IPS-18c (cell line): ENCODE results near the gene TRPT1.
A peak's percentile ranks its signal among the peaks of the same experiment; 100 is the strongest.
"Not testable (repeated sequence)": the region's sequence is repeated elsewhere in the genome, so short reads cannot be mapped to it uniquely, and the experiment has no call there.

ENCODE experiments used
- H3K4me3 ChIP-seq: 2 replicates; pipeline ENCODE4 v1.7.0; 2013; ENCODE audit warnings: low read depth, mild to moderate bottlenecking, low read length, moderate library complexity; ENCODE audit not compliant: insufficient read depth
- H3K9me3 ChIP-seq: one replicate; pipeline ENCODE4 v1.6.1; 2013; ENCODE audit warnings: mild to moderate bottlenecking, low read length, moderate library complexity; ENCODE audit not compliant: control insufficient read depth, insufficient read depth

TRPT1 gene

DNA sequence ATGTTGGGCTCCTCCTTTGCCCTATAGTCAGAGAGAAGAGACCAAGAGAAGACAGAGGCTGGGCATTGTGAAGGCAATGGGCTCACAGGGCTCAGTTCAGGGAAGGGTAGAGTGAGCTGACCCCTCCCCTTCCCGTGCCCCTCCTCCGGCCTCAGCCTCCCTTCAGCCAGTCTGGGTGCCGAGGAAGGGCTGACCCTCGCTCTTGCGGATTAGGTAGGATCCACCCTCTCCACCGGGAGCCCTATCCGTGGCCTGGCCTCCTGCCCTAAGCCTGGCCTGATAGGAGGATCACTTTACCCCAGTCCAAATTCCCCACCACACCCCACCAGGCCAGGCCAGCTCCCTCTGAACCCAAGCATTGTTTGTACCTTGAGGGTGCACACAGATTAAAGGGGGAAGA lies 22.6 kb upstream of the TRPT1 start:
- no peaks in the 10 kb centered on the region for H3K9me3 ChIP-seq
- H3K4me3 ChIP-seq: peak overlapping the region; percentile 2; the same call in 1 of the 2 replicates

GRCh38 chr11:64247729-64248531 lies 21.9 kb upstream of the TRPT1 start:
- Histone ChIP-seq H3K9me3 (no peaks in the 10 kb centered on the region), H3K4me3 (peak overlapping the region; percentile 91)

DNA sequence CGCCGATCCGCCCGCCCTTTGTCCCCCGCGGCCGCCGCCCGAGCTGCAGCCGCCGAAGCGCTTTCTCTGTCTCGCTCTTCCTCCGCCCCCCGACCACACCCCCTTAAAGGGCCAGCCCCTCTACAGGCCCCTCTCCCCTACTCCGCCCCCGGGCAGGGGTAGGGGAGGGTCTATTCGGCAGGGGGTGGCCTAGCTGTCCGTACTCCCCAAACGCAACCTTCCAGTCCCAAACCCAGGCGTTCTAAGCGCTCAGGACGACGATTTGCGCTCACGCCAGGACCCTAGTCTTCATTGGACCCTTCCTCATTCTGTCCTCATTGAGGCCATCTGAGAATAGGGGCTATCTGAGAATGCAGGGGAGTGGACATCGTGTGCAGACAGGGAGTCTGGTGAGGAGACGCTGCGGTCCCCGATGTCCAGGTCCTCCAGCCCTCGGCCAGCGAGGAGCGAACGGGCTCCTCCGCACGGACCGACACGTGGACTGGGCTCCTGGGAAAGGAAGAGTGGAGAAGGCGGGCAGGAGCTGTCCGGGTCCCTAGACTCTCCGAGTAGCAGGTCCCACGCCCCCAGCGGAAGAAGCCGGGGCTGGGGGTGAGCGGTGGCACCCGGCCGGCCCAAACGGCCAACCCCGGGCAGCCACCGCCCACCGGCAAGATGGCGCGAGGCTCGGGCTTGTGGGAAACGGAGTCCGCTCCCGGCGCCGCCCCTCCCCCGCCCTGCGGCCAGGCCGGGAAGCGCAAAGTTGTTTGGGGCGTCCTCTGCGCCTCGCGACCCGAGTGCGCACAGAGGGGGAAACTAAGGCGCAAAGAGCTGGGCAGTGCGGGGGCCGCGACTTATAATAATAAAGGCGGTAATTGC lies 21.1 kb upstream of the TRPT1 start, which contains the start of gene PPP1R14B:
Gene PPP1R14B, minus strand, starts transcription at position 73 of the 858 bp plus-strand sequence. CDS start 270 bp downstream, outside the sequence.
- no peaks in the 10 kb centered on the region for H3K9me3 ChIP-seq
- peak within 1 kb of the TSS; percentile 95 for H3K4me3 ChIP-seq

DNA sequence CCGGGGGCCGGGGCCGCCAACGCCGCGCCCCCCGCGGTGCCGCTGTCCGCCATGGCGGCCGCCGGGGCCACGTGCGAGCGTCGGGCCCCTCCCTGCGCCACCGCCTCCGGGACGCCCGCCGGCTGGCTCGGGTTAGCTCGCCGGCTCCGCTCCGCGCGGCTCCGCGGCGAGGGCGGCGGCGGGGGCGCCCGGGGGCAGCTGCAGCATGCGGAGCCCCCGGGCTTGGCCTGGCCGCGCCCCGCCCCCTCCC lies 20.6 kb upstream of the TRPT1 start:
- H3K9me3 ChIP-seq: not testable (repeated sequence)
- H3K4me3 ChIP-seq: peak overlapping the region; percentile 95; the same call in 1 of the 2 replicates

DNA sequence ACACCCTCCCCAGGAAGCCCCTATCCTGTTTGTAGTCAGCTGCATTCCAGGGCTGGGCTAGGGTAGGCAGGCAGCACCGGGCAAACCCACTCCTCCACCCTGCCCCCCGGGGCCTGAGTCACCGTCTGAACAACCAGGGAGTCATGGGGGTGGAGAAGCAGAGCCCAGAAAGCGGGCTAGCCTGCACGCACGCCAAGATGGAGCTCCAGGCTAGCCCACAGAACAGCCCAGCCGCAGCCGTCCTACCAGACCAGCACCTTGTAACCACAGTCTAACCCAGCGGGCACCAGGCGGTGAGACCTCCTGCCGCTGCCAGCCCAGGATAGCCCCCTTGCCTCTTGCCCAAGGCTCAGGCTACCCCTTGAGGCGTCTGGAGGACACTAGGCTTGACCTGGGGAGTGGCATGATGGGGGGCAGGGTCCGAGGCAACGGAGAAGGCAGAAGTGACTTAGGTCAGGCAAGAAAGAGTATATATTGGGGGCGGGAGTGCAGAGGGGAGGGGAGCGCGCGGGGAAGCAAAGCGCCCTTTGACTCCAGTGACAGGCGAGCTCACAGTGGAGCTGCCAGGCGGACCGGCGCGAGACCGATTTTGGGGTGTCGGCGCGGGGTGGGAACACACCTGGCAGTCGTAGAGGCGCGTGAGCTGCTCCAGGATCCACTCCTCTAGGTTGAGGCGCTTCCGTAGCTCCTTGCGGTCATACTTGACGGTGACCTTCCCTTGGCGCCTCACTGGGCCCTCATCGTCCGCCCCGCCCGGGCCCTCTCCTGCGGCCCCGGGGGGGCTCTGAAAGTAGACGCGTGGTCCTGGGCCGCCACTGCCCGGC lies 20.0 kb upstream of the TRPT1 start:
- Histone ChIP-seq H3K9me3 (no peaks in the 10 kb centered on the region), H3K4me3 (peak overlapping the region; percentile 95)

DNA sequence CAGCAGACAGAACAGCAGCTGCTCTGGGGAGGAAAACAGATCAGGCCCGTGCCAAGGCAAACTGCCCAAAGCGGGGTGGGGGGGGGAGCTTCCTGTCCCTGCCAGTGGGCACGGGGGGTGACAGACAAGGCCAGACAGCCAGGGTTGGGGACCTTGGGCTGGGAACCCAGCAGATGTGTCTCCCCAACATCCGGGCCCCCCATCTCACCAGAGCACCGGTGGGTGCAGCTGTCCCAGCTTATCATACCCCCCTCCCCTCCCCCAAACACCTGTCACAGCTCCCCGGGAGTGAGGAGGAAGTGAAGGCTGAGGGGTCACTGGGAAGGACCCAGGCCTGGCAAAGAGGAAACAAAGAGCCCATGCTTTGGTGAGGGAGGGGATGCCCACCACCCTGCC lies 19.4 kb upstream of the TRPT1 start:
- H3K9me3 ChIP-seq: no peaks in the 10 kb centered on the region
- peak overlapping the region; percentile 95 for H3K4me3 ChIP-seq

DNA sequence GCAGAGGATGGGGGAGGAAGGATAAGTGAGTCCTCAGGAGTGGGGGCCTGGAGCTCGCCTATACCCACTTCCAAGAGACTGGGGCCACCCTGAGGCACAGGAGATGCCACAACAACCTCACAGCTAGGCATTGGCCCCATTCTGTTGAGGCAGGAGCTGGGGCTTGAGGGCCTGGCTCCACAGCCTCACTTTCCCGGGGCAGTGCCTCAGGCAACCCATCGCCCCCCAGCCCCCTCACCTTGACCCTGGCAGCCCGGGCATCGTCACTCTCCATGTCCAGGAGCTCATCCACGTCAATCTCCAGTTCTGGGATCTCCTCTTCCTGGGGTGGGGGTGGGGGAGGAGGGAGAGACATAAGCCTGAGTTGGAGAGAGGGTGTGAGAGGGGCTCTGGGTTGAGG lies 19.0 kb upstream of the TRPT1 start:
- Histone ChIP-seq H3K9me3 (no peaks in the 10 kb centered on the region), H3K4me3 (peak overlapping the region; percentile 95)

DNA sequence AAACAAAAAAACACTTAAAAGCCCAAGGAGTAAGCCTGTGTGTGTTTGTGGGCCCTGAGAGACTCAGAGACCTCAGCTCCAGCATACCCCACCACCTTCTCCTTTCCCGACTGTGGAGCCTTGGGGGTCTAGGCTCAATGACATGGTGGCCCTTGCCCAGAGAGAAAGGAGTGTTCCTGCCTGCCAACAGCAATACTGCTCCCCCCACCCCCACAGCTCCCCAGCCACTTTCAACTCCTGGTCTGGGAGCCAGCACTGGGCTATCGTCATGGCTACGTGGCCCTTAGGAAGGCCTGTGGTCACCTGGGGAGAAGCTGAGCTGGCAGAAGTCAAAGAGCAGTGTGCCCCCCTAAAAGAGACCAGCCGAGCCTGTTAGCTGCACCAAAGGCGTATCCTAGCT lies 18.1 kb upstream of the TRPT1 start:
- Histone ChIP-seq H3K4me3 (peak overlapping the region; percentile 6; the same call in 1 of the 2 replicates), H3K9me3 (no peaks in the 10 kb centered on the region)

- Histone ChIP-seq H3K4me3 (no peak overlapping the region), H3K9me3 (no peaks in the 10 kb centered on the region)
Measured at GRCh38 chr11:64243236-64243854, 17.4 kb upstream of the TRPT1 start.

DNA sequence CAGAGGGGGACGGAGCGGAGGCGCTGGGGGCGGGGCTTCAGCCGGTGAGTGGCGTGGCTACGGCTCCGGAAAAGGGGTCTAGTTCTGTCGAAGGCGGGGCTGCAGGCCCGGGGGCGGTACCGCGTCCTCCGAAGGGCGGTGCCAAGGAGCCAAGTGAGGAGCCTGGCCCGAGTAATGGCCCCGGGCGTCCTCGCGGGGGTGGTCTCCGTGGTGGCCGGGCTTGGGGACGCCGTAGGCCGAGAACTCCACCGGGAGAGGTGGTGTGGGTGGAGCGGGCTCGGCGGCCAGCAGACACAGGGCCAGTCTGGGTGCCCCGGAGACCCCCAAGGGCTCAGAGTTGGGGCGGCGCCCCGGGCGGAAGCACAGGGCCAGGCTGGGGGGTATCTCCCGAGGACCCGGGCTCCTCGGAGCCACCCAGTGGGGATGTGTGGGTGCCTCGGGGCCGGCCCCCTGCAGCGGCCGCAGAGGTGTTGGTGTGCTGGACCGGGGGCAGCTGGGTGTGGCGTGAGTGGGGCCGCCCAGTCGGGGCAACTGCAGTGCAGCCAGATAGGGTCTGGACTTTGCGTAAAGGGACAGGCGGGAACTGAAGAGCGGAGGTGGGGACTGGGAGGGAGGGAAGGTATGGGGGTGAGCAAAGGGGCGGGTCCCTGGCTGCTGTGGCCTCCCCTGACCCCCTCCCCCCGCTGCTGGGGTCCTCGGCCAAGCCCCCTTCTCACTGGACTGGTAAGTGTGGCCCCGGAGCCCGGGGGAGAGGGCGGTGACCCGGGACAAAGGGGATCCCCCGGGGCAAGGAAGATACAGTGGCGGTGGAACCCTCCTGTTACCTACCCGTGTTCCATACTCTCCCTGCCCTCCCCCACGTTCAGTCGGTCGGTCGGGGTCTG lies 15.7 kb upstream of the TRPT1 start:
- H3K4me3 ChIP-seq: peak overlapping the region; percentile 96
- H3K9me3 ChIP-seq: no peaks in the 10 kb centered on the region

DNA sequence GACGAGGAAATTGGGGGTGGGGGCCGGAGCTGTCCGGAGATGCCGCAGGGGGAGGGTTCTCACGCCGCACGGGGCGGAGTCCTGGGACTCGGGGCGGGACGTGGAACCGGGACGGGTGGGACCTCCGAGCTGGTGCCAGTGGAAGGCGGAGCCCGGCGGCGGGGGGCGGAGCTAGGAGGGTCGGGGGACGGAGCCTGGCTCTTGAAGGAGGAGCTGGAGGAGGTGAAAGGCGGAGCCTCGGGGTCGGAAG lies 15.2 kb upstream of the TRPT1 start:
- H3K9me3 ChIP-seq: no peaks in the 10 kb centered on the region

DNA sequence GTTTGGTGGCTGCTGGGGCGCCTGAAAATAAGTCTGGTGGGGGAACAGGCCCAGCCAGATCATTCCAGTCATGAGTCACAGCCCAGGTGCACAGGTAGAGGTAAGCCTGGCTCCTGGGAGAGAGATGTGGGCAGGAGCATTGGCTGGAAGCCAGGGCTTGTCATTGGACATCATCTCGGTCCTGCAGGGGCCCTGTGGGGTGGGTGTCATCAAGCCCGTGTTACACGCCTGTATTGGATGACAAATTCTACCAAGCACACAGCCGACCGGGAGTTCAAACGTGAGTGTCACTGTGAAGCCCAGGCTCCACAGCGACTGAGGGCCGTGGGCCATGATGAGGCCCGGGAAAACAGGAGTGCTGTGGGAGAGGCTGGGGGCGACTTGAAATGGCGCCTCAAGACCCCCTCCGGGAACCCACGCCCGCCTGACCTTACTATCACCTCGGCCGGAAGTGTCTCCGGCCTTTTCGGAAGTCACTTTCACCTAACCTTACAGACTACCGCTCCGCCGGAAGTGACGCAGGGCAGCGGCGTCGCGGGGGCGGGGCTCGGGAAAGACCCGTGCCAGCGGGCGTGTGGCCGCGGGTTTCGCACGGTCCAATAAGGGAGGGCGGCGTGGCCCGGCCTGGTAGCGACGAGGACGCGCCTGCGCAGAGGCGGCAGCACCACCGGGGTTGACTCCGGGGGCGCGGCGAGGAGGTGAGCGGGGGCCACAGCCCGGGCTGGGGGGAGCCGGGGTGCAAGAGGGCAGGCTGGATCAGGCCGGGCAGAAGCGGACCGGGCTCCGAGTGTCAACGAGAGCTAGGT lies 14.7 kb upstream of the TRPT1 start, which contains the start of gene FKBP2:
Gene FKBP2, plus strand, starts transcription at position 661 of the 806 bp plus-strand sequence. CDS start 1,293 bp downstream, outside the sequence.
- H3K9me3 ChIP-seq: no peaks in the 10 kb centered on the region
- H3K4me3 ChIP-seq: peak within 1 kb of the TSS; percentile 96

More for the DNA sequence above, 15.2 kb upstream of the TRPT1 start:
- H3K4me3 ChIP-seq: peak overlapping the region; percentile 96

DNA sequence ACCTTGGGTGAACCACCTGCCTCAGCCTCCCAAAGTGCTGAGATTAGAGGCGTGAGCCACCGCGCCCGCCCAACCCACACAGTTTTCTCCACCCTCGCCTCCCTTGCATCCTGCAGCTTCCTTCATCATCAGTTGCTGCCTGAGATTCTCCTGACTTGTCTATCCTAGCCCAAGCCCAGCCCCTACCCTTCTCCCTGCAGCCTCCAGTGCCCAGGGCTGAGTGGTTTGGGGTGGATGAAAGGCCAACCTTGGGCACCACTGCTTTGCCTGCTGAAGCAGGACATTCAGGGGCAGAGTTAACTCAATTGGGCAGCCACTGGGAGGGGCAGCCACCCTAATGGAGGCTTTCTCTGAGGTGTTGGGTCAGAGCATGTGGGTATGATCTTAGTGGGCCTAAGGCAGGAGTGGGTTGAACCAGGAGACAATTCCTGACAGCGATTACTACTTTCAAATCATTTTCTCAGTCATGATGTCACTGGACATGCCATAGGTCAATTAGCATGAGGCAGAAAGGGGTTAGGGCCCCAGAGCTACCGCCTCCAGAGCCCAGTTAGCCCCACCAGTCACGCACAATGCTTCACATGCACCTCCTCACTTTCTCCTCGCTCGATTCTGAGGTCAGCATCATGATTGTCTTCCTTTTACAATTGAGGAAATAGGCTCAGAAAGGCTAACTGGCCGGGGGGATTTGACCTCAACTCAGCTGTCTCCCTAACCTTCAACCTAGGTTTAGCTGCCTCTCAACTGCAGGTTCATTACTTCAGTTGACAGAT lies 13.9 kb upstream of the TRPT1 start:
- peak overlapping the region; percentile 96 for H3K4me3 ChIP-seq
- no peaks in the 10 kb centered on the region for H3K9me3 ChIP-seq

- Histone ChIP-seq H3K9me3 (no peaks in the 10 kb centered on the region), H3K4me3 (no peak overlapping the region)
Measured at GRCh38 chr11:64238999-64239398, 13.0 kb upstream of the TRPT1 start.

- Histone ChIP-seq H3K9me3 (no peaks in the 10 kb centered on the region), H3K4me3 (no peak overlapping the region)
Measured at GRCh38 chr11:64238076-64238475, 12.1 kb upstream of the TRPT1 start.
